Stomach (tissue), 9 donors: ENCODE measurements around the gene NR1D1. TPM values are rescaled to one million over a fixed set of nuclear protein-coding genes. Genes with fewer than 3 reads are reported as not detected.

Source experiments
- DNase-seq, 2 donors: peaks; one replicate each; pipeline versions ENCODE4 v3.0.0 to v3.0.0-alpha.2; 2013 to 2019
- H3K27ac ChIP-seq, 5 donors: fragments of 200-600 bp in 4 of 5; sonication (generic) in 4 of 5; one replicate each; pipeline ENCODE4 v1.5.1; 2013 to 2019; ENCODE audit warnings: mild to moderate bottlenecking in 1 of 5, moderate library complexity in 1 of 5
- H3K27me3 ChIP-seq, 3 donors: fragments of 200-600 bp; sonication (generic); one replicate each; pipeline ENCODE4 v1.5.1; 2017 to 2019; ENCODE audit warnings: mixed run types in 1 of 3
- H3K36me3 ChIP-seq, 4 donors: fragments of 200-600 bp; sonication (generic); 1 replicate in 3 of 4; 2 replicates in 1 of 4; pipeline ENCODE4 v1.5.1; 2016 to 2019
- H3K4me1 ChIP-seq, 4 donors: fragments of 200-600 bp; sonication (generic); one replicate each; pipeline ENCODE4 v1.5.1; 2016 to 2019
- H3K4me3 ChIP-seq, 4 donors: fragments of 200-600 bp; sonication (generic) in 3 of 4; one replicate each; pipeline ENCODE4 v1.5.1; 2016 to 2019; ENCODE audit warnings: mild to moderate bottlenecking in 1 of 4
- H3K9me3 ChIP-seq, 4 donors: fragments of 200-600 bp; sonication (generic); one replicate each; pipeline ENCODE4 v1.5.1; 2016 to 2019
- EP300 ChIP-seq: sonication (generic); formaldehyde crosslinking; IDR thresholded peaks from one replicate; pipeline ENCODE4 v1.6.1; 2017; ENCODE audit warnings: antibody characterized with exemption
- POLR2A ChIP-seq, 4 donors: fragments of 450-650 bp; IDR thresholded peaks; one replicate each; pipeline ENCODE4 v1.6.1; 2016; ENCODE audit warnings: antibody characterized with exemption in 4 of 4, control low read depth in 2 of 4, mild to moderate bottlenecking in 1 of 4, moderate library complexity in 1 of 4
- POLR2AphosphoS5 ChIP-seq, 3 donors: sonication (generic); formaldehyde crosslinking; IDR thresholded peaks; one replicate each; pipeline ENCODE4 v1.6.1; 2016; ENCODE audit warnings: antibody characterized with exemption in 3 of 3
- WGBS, 5 donors: extraction: QIAGEN DNeasy Blood & Tissue Kit in 3 of 5; methylation state at CpG; one replicate each; pipeline versions ENCODE4 v1.1.5 to v1.1.7; 2013 to 2018; 5-methylcytosine and 5-hydroxymethylcytosine counted together
- intact Hi-C: fragments of 100-400 bp; cut with DNase I; formaldehyde crosslinking; loops from one replicate; pipeline ENCODE4 v1.15.1; 2023; ENCODE audit warnings: low total_unique reads
- polyA plus RNA-seq, 3 donors: library from polyadenylated mRNA; stranded (reverse); fragments of 200-250 nt; gene quantifications; one replicate each; pipeline ENCODE4 v1.2.3, GENCODE V29; 2013
- total RNA-seq, 5 donors: library from RNA; depleted of rRNA; stranded (reverse); fragments of >200 nt; gene quantifications; one replicate each; pipeline versions ENCODE4 v1.1.0 to v1.2.3, GENCODE V29; 2014 to 2016
- TF ChIP-seq, protein P1 (sequence below), 7 experiments: fragments of 450-650 bp in 4 of 7; fragments of 200-600 bp in 3 of 7; sonication (generic) in 3 of 7; IDR thresholded peaks; one replicate each; pipeline ENCODE4 v1.5.1; 2016 to 2019; ENCODE audit warnings: antibody characterized with exemption in 7 of 7, control low read depth in 2 of 7, mild to moderate bottlenecking in 1 of 7
- donor health status: healthy with polysubstance abuse.
- donor health status: Bipolar disorder and iron deficiency.
- donor health status: healthy.

The NR1D1 gene
- total and polyA plus RNA-seq, 8 donors: 2.8 to 20.5 (median 9.3) TPM

DNA sequence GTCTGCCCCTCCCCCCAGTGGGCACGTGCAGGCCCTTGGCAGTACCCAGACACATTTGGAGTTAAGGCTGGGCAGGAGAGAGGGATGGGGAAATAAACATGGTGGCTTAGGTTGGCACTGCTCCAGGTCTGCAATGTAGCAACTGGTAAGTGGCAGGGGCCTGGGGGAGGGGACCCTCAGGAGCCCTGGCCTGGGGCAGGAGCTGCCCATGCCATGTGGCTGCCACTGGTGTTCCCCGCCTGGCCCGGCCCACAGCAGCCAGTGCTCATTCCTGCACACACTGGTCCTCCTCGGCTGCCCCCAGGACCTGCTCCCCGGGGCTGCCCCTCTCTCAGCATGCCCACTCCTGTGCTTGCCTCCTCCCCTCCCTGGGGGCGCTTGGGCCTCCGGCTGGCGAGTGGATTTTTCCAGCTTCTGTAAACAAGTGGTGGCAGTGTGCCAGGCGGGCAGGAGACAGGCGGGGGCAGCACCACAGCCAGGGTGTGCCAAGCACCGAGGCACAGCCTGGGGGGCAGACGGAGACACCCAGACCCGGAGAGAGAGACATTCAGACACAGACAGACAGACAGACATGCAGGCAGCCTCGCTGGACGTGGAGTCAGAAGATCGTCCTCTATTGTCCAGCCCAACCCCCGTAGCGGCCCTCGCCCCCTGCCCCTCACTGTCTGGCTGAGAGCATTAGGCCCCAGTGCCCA, 28.2 kb downstream of the NR1D1 start:
- Histone ChIP-seq H3K4me1 (peaks cover 96 to 100% (median 99%) of the 10 kb centered on the region in 4 donors), H3K36me3 (peaks cover 5 to 17% (median 16%) of the 10 kb centered on the region in 4 donors), H3K27ac (peak overlapping the region; percentile 90 to 98 (median 97)), H3K27me3 (no peaks in the 10 kb centered on the region), H3K4me3 (peak overlapping the region; percentile 3 to 41 (median 24)), H3K9me3 (no peaks in the 10 kb centered on the region)
- DNase-seq: peak; percentile 93 to 95
- intact Hi-C loops: no loop called here
- TF ChIP-seq, protein P1, sequence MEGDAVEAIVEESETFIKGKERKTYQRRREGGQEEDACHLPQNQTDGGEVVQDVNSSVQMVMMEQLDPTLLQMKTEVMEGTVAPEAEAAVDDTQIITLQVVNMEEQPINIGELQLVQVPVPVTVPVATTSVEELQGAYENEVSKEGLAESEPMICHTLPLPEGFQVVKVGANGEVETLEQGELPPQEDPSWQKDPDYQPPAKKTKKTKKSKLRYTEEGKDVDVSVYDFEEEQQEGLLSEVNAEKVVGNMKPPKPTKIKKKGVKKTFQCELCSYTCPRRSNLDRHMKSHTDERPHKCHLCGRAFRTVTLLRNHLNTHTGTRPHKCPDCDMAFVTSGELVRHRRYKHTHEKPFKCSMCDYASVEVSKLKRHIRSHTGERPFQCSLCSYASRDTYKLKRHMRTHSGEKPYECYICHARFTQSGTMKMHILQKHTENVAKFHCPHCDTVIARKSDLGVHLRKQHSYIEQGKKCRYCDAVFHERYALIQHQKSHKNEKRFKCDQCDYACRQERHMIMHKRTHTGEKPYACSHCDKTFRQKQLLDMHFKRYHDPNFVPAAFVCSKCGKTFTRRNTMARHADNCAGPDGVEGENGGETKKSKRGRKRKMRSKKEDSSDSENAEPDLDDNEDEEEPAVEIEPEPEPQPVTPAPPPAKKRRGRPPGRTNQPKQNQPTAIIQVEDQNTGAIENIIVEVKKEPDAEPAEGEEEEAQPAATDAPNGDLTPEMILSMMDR (IDR thresholded peaks at IDR 0.05): peak in 1 of 7 experiments; percentile 6
- TF ChIP-seq POLR2A (IDR thresholded peaks at IDR 0.05): no peak
- TF ChIP-seq POLR2AphosphoS5 (IDR thresholded peaks at IDR 0.05): peak; percentile 48 to 95 (median 87)
- TF ChIP-seq EP300: no peak
- 6 to 27% (median 10%) methylated on average over 9 to 19 of the region's 19 CpGs for WGBS, 5 donors

DNA sequence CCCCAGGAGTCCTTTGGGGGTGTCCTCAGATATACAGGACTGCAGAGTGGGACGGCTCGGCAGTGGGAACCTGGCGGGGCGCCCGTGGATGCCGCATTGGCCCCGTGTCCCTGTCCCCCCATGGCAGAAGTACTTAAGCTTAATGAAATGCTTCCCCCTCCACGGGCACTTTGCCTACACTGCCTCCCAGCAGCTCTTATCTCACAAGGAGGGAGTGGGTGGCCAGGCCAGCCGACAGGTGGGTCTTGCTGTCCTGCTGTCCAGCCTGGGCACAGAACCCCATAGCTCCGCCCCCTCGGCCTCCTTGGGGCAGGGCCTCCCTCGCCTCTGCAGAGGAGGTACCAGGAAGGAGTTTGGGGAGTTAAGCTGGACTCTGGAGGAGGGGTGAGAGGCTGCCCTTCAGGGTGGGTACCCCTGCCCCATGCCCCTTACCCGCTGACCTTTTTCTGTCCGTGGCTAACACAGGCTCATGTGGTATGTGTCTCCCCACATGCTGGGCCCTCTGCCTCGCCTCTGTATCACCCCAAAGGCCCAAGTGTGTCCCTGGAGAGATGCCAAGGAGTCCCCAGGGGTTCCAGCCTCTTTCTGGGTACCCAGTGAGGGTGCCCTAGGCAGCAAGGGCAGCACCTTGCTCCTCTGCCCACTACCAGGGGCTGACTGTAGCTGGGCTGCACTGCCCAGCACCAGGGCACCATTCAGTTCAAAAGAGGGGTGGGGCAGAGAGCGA, 28.9 kb downstream of the NR1D1 start:
- peak; percentile 91 to 98 for DNase-seq
- Histone ChIP-seq H3K36me3 (peaks cover 5 to 10% (median 9%) of the 10 kb centered on the region in 4 donors), H3K9me3 (no peaks in the 10 kb centered on the region), H3K27ac (peak overlapping the region; percentile 90 to 98 (median 97)), H3K4me3 (peak overlapping the region; percentile 18 to 41 (median 30)), H3K27me3 (no peaks in the 10 kb centered on the region), H3K4me1 (peaks cover 89 to 100% (median 98%) of the 10 kb centered on the region in 4 donors)
- intact Hi-C loops: no loop called here
- WGBS, 5 donors: 12 to 24% (median 20%) methylated on average over 12 to 16 of the region's 16 CpGs
- TF ChIP-seq EP300: no peak
- TF ChIP-seq POLR2AphosphoS5 (IDR thresholded peaks at IDR 0.05): peak; percentile 20 to 90 (median 80)
- peak in 1 of 4 donors; percentile 48 for TF ChIP-seq POLR2A (IDR thresholded peaks at IDR 0.05)
- TF ChIP-seq, protein P1 (IDR thresholded peaks at IDR 0.05): no peak

DNA sequence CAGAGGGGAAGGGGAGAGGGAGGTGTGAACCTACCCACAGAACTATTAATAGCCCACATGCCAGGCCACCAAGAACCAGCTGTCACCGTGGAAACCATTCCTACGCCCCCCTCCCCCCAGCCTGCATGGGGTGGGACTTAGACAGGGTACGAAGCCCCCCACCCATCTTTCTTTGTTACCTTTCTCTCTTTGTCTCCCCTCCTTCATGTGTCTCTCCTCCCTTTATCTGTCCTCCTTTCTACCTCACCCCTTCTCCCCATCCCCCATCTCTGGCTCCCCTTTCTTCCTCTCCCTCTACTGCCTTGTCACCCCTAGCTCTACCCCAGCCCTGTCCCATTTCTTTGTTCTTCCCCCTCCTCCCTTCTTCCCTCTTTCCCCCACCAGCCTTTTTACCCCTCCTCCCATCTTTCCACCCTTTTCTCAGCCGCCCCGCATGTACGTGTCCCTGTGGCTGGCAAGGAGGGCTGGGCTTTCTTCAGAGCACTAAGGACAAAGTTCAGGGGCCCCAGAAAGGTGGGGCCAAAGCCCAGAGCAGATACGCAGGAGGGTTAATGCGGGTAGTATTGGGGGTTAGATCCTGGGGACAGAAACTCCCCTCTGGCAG, 29.6 kb downstream of the NR1D1 start:
- DNase-seq: peak; percentile 71 to 90
- 12 to 24% (median 17%) methylated on average over 8 of the region's 8 CpGs for WGBS, 5 donors
- H3K4me3 ChIP-seq: peak overlapping the region; percentile 18 to 41 (median 30)
- H3K36me3 ChIP-seq: peaks cover 5 to 10% (median 7%) of the 10 kb centered on the region in 4 donors
- no peak for TF ChIP-seq EP300
- TF ChIP-seq, protein P1 (IDR thresholded peaks at IDR 0.05): no peak
- no peak for TF ChIP-seq POLR2A (IDR thresholded peaks at IDR 0.05)
- peak in 1 of 3 donors; percentile 1 for TF ChIP-seq POLR2AphosphoS5 (IDR thresholded peaks at IDR 0.05)
- no peaks in the 10 kb centered on the region for H3K27me3 ChIP-seq
- H3K9me3 ChIP-seq: no peaks in the 10 kb centered on the region
- intact Hi-C loops: no loop called here
- H3K4me1 ChIP-seq: peaks cover 88 to 100% (median 98%) of the 10 kb centered on the region in 4 donors
- peak overlapping the region; percentile 90 to 98 (median 97) for H3K27ac ChIP-seq
